ENCODE results near the gene EHBP1L1. TPM values are rescaled to one million over a fixed set of nuclear protein-coding genes. Genes with fewer than 3 reads are reported as not detected.

EHBP1L1 gene
- total and polyA plus RNA-seq, 7 donors, result 114 to 345 (median 208) TPM

DNA sequence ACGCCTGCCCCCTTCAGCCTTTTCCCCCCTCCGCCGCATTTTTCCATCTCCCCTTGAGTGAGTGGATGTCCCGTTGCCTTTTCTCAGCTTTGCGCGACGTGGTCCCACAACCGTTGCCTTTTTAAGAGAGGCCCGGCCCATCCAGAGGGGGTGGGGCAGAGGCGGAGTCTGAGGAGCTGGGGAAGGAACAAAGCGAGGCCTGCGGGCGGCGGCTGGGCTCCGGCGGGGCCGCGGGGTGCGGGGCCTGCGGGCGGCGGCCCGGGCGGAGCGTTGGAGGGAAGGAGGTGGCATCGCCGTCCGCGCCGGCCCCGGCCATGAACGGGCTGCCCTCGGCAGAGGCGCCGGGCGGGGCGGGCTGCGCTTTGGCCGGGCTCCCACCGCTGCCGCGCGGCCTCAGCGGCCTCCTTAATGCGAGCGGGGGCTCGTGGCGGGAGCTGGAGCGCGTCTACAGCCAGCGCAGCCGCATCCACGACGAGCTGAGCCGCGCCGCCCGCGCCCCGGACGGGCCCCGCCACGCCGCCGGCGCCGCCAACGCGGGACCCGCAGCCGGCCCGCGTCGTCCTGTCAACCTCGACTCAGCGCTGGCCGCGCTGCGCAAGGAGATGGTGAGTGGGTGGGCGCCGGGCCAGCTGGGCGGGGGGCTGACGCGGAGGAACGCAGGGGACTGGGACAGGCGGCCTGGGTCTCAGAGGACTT, 3.3 kb upstream of the EHBP1L1 start, which contains the start of gene FAM89B:
Gene FAM89B (plus strand): TSS at position 183 of the 696 bp plus-strand sequence. CDS start 132 bp downstream, at position 315.
- 0 to 1% (median 0%) methylated on average over 47 to 86 of the region's 86 CpGs for WGBS, 3 donors
- intact Hi-C loops (cut with DNase I), result loop anchor here (1.0 to 5.0 kb wide), 3 partner anchors 31 to 40 kb away; partner anchors contain the start of gene MAP3K11 (in 1 of the 2)
- peaks cover 53% of the 10 kb centered on the region for H3K4me1 ChIP-seq

DNA sequence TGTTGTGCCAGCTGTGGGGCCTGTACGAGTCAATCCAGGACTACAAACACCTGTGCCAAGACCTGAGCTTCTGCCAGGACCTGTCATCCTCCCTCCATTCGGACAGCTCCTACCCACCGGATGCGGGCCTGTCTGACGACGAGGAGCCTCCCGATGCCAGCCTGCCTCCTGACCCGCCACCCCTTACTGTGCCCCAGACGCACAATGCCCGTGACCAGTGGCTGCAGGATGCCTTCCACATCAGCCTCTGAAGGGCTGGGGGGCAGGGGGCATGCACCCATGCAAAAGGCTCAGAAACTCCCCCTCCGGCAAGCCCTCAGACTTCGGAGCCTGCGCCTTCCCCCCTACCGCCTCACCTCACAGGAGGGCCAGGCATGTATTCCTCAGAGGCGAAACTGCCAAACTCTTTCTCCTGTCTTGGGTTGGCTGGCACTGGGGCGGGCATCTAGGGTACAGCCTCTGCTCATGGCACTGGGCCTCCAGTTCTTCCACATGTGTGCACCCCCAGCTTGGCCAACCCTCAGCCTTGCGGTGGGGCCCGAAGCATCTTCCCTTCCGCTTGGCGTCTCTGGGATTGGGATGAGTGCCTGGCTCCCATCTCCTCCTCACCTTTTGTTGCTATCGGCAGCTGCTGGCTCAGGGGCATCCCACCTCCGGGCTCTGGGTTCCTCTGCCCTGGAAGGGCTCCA, 2.3 kb upstream of the EHBP1L1 start:
- no peaks in the 10 kb centered on the region for H3K27me3 ChIP-seq (ENCODE audit: insufficient read depth in 3 of 3, low read length in 2 of 3)
- peaks cover 59% of the 10 kb centered on the region for H3K4me1 ChIP-seq
- peaks cover 0 to 10% of the 10 kb centered on the region in 2 donors for H3K36me3 ChIP-seq (ENCODE audit: insufficient read depth in 1 of 2, low read depth in 1 of 2)
- TF ChIP-seq, protein P1, sequence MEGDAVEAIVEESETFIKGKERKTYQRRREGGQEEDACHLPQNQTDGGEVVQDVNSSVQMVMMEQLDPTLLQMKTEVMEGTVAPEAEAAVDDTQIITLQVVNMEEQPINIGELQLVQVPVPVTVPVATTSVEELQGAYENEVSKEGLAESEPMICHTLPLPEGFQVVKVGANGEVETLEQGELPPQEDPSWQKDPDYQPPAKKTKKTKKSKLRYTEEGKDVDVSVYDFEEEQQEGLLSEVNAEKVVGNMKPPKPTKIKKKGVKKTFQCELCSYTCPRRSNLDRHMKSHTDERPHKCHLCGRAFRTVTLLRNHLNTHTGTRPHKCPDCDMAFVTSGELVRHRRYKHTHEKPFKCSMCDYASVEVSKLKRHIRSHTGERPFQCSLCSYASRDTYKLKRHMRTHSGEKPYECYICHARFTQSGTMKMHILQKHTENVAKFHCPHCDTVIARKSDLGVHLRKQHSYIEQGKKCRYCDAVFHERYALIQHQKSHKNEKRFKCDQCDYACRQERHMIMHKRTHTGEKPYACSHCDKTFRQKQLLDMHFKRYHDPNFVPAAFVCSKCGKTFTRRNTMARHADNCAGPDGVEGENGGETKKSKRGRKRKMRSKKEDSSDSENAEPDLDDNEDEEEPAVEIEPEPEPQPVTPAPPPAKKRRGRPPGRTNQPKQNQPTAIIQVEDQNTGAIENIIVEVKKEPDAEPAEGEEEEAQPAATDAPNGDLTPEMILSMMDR (IDR thresholded peaks at IDR 0.05), result no peak
- intact Hi-C loops (cut with DNase I), result loop anchor here (2.0 to 5.0 kb wide), 3 partner anchors 19 to 39 kb away; partner anchors contain the start of gene MAP3K11 (in 1 of the 2)
- DNase-seq (peak in 1 of 2 donors; percentile 85), ATAC-seq (peak in 1 of 4 donors; percentile 15)
- H3K9me3 ChIP-seq, result no peaks in the 10 kb centered on the region
- peak overlapping the region; percentile 99 for H3K4me3 ChIP-seq
- H3K27ac ChIP-seq, result peak overlapping the region; percentile 98
- 17 to 29% (median 22%) methylated on average over 22 of the region's 22 CpGs for WGBS, 3 donors

More for the DNA sequence above, 3.3 kb upstream of the EHBP1L1 start, which contains the start of gene FAM89B:
- TF ChIP-seq, protein P1 (IDR thresholded peaks at IDR 0.05), result no peak
- no peaks in the 10 kb centered on the region for H3K9me3 ChIP-seq
- H3K27ac ChIP-seq, result peak within 1 kb of the TSS; percentile 98
- peaks cover 0 to 12% of the 10 kb centered on the region in 2 donors for H3K36me3 ChIP-seq (ENCODE audit: insufficient read depth in 1 of 2, low read depth in 1 of 2)
- no peaks in the 10 kb centered on the region for H3K27me3 ChIP-seq (ENCODE audit: insufficient read depth in 3 of 3, low read length in 2 of 3)
- no peak for ATAC-seq
- H3K4me3 ChIP-seq, result peak within 1 kb of the TSS; percentile 99
- peak; percentile 93 to 95 for DNase-seq

GRCh38 chr11:65574109-65574810, 1.6 kb upstream of the EHBP1L1 start:
- Histone ChIP-seq H3K27ac (peak overlapping the region; percentile 98), H3K9me3 (no peaks in the 10 kb centered on the region), H3K36me3 (ENCODE audit: insufficient read depth in 1 of 2, low read depth in 1 of 2) (peaks cover 0 to 15% of the 10 kb centered on the region in 2 donors), H3K4me1 (peaks cover 59% of the 10 kb centered on the region), H3K27me3 (ENCODE audit: insufficient read depth in 3 of 3, low read length in 2 of 3) (no peaks in the 10 kb centered on the region), H3K4me3 (peak overlapping the region; percentile 99)
- TF ChIP-seq, protein P1 (IDR thresholded peaks at IDR 0.05), result peak; percentile 92
- intact Hi-C loops (cut with DNase I), result loop anchor here (2.0 to 5.0 kb wide), 3 partner anchors 19 to 38 kb away; partner anchors contain the start of gene MAP3K11 (in 1 of the 2)
- ATAC-seq (peak; percentile 43 to 46 (median 46)), DNase-seq (peak; percentile 95 to 96)
- WGBS, 3 donors, result 3 to 8% (median 3%) methylated on average over 45 to 67 of the region's 67 CpGs

DNA sequence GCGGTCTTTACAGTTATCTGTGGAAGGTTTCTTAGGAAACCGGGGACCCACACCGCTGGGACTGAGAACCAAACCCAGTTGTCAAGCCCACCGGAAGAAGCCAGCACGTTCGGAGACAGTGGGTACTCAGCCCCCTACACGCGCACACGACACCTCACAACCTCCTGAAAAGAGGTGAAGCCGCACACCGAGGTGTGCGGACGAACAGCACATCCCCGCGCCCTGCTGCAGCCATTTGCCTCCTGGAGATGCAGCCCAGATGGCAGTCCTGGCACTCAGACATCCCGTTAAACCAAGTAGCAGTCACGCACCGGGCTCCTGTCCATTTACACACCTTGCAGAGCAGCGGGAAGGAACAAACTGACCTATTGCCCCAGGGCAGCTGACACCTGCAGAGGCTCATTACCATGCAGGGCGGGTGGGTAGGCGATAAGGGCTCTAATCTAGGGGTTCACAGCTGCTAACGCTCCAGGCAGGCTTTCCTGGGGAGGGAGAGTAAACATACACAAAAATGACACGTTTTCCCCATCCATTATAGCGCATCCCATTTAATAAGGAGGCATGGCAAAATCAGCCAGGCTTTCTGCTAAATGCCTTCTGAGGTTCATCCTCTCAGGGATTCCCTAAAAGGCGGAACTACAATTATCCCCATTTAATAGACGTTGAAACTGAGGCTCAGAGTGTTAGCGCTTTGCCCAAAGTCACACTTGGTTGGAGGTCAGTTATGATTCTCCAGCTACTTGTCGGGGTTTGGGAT, 864 bp upstream of the EHBP1L1 start:
- intact Hi-C loops (cut with DNase I), result loop anchor here (2.0 to 5.0 kb wide), 3 partner anchors 18 to 37 kb away; partner anchors contain the start of gene MAP3K11 (in 1 of the 2)
- WGBS, 3 donors, result 35 to 39% (median 37%) methylated on average over 28 of the region's 28 CpGs
- ATAC-seq, result no peak

More for the DNA sequence above, 864 bp upstream of the EHBP1L1 start:
- peaks cover 0 to 22% of the 10 kb centered on the region in 2 donors for H3K36me3 ChIP-seq (ENCODE audit: insufficient read depth in 1 of 2, low read depth in 1 of 2)
- H3K27me3 ChIP-seq (ENCODE audit: insufficient read depth in 3 of 3, low read length in 2 of 3), result no peaks in the 10 kb centered on the region
- H3K4me1 ChIP-seq, result peaks cover 64% of the 10 kb centered on the region
- H3K27ac ChIP-seq, result peak overlapping the region; percentile 98
- DNase-seq, result no peak
- H3K4me3 ChIP-seq, result peak overlapping the region; percentile 99
- H3K9me3 ChIP-seq, result no peaks in the 10 kb centered on the region
- TF ChIP-seq, protein P1 (IDR thresholded peaks at IDR 0.05), result no peak

Measured in psoas muscle (tissue), 8 donors.